K562 (cell line): ENCODE measurements around the gene GNAL. TPM values are rescaled to one million over a fixed set of nuclear protein-coding genes. Genes with fewer than 3 reads are reported as not detected.
A peak's percentile ranks its signal among the peaks of the same experiment; 100 is the strongest.

Source experiments
- CBX8 ChIP-seq: fragments of 200-600 bp; sonication (generic); IDR thresholded peaks from 2 replicates; pipeline ENCODE4 v1.6.1; 2012; ENCODE audit warnings: borderline replicate concordance, mixed run types, low read depth, mild to moderate bottlenecking, moderate library complexity, mixed read lengths, low read length, control low read depth, inconsistent platforms; ENCODE audit not compliant: poor library complexity, severe bottlenecking; ENCODE audit errors: extremely low read depth
- CREB3L1 ChIP-seq: fragments of 450-650 bp; IDR thresholded peaks from 2 replicates; pipeline ENCODE4 v1.6.1; 2014; ENCODE audit warnings: low read depth, mild to moderate bottlenecking, moderate library complexity, borderline replicate concordance
- ELF2 ChIP-seq: fragments of 250-450 bp; sonication (Bioruptor Pico); IDR thresholded peaks from 2 replicates; pipeline ENCODE4 v1.5.0; 2021; ENCODE audit warnings: mild to moderate bottlenecking
- ERF ChIP-seq: fragments of 450-650 bp; formaldehyde crosslinking; IDR thresholded peaks from 2 replicates; pipeline ENCODE4 v1.4.0; 2020; ENCODE audit warnings: mild to moderate bottlenecking, mixed read lengths
- ETS1 ChIP-seq: conservative IDR thresholded peaks from 2 replicates; pipeline ENCODE4 v1.6.1; 2011; ENCODE audit warnings: low read depth, mild to moderate bottlenecking, low read length; ENCODE audit not compliant: control insufficient read depth
- FUS ChIP-seq: fragments of 200-400 bp; formaldehyde crosslinking; optimal IDR thresholded peaks from 2 replicates; pipeline ENCODE3; 2017; ENCODE audit warnings: low read depth, low read length
- HDAC6 ChIP-seq: IDR thresholded peaks from 2 replicates; pipeline ENCODE4 v1.6.1; 2012; ENCODE audit warnings: low read depth, mild to moderate bottlenecking, control low read depth, inconsistent platforms, low read length, moderate library complexity
- HMG20A ChIP-seq: fragments of 450-650 bp; formaldehyde crosslinking; conservative IDR thresholded peaks from 2 replicates; pipeline ENCODE4 v1.4.0; 2020; ENCODE audit warnings: mild to moderate bottlenecking, mixed read lengths
- HMGXB4 ChIP-seq: sonication (generic); formaldehyde crosslinking; IDR thresholded peaks from 2 replicates; pipeline ENCODE4 v1.8.1; 2023; ENCODE audit warnings: mild to moderate bottlenecking, missing genetic modification reagents
- KAT8 ChIP-seq: fragments of 450-650 bp; IDR thresholded peaks from 2 replicates; pipeline ENCODE4 v1.6.1; 2016; ENCODE audit warnings: low read depth, mild to moderate bottlenecking
- KLF10 ChIP-seq: fragments of 250-450 bp; sonication (Bioruptor Pico); IDR thresholded peaks from 2 replicates; pipeline ENCODE4 v1.6.1; 2021; ENCODE audit warnings: matching md5 sums
- KLF16 ChIP-seq: IDR thresholded peaks from 2 replicates; pipeline ENCODE4 v1.6.1; 2016; ENCODE audit warnings: antibody characterized with exemption
- LCOR ChIP-seq: sonication (generic); formaldehyde crosslinking; IDR thresholded peaks from 2 replicates; pipeline ENCODE4 v1.8.0; 2022; ENCODE audit warnings: mild to moderate bottlenecking, missing genetic modification reagents
- NFXL1 ChIP-seq: fragments of 450-650 bp; formaldehyde crosslinking; IDR thresholded peaks from 2 replicates; pipeline ENCODE4 v1.4.0; 2021; ENCODE audit warnings: mild to moderate bottlenecking
- YY1 ChIP-seq, 3 experiments: IDR thresholded peaks; 2 replicates each; pipeline ENCODE4 v1.6.1; 2011; ENCODE audit warnings: low read length in 2 of 3, mild to moderate bottlenecking in 2 of 3, moderate library complexity in 2 of 3, borderline replicate concordance in 1 of 3, control low read depth in 1 of 3, low read depth in 1 of 3; ENCODE audit not compliant: insufficient read depth in 3 of 3, insufficient replicate concordance in 2 of 3, control insufficient read depth in 1 of 3, insufficient read length in 1 of 3; ENCODE audit errors: extremely low read depth in 1 of 3
- ZBED1 ChIP-seq: IDR thresholded peaks from 2 replicates; pipeline ENCODE4 v1.6.1; 2014
- ZBTB1 ChIP-seq: sonication (generic); formaldehyde crosslinking; IDR thresholded peaks from 2 replicates; pipeline ENCODE4 v1.8.1; 2023; ENCODE audit warnings: missing genetic modification reagents, low read depth, mild to moderate bottlenecking, borderline replicate concordance
- ZMIZ1 ChIP-seq, 2 experiments: fragments of 150-350 bp in 1 of 2; IDR thresholded peaks; 2 replicates each; pipeline ENCODE4 v1.6.1; 2012 to 2016; ENCODE audit warnings: low read depth in 2 of 2, low read length in 2 of 2, mild to moderate bottlenecking in 1 of 2, moderate library complexity in 1 of 2
- ZNF436 ChIP-seq: fragments of 250-450, 450-650 bp; sonication (Bioruptor Pico); formaldehyde crosslinking; IDR thresholded peaks from 2 replicates; pipeline ENCODE4 v1.7.0; 2020; ENCODE audit warnings: mild to moderate bottlenecking
- polyA plus RNA-seq, 8 experiments: library from polyadenylated mRNA; depleted of rRNA in 4 of 8; stranded (reverse) in 5 of 8; unstranded in 3 of 8; fragments of >200 nt; fragmentation: Nextera tagmentation in 2 of 8; fragmentation: Illumina TruSeq in 1 of 8; extraction: Ambion mirVana in 2 of 8; extraction: Trizol in 1 of 8; gene quantifications; 2 replicates each; pipeline versions ENCODE4 v1.2.1 to v1.2.3, GENCODE V29; 2011 to 2014; ENCODE audit warnings: inconsistent platforms in 1 of 8, missing spikeins in 1 of 8
- total RNA-seq, 7 experiments: library from RNA; depleted of rRNA in 6 of 7; stranded (reverse); fragments of >200 nt in 6 of 7; fragmentation: Illumina TruSeq in 2 of 7; extraction: Trizol in 2 of 7; gene quantifications; 2 replicates each; pipeline versions ENCODE4 v1.2.1 to v1.2.3, GENCODE V29; 2011 to 2021; ENCODE audit warnings: low replicate concordance in 1 of 7

The GNAL gene
- total and polyA plus RNA-seq, 9 of the 15 experiments (the other 6 are each of a cell fraction or from before 2014, with no cell fraction given): under 0.01 to 0.10 (median 0.01) TPM; not detected in 5

- TF ChIP-seq HDAC6: no peak
- no peak for TF ChIP-seq CBX8
- no peak for TF ChIP-seq KLF10 (CRISPR knock-in tag)
- no peak for TF ChIP-seq ZNF436
- TF ChIP-seq YY1 (IDR thresholded peaks at IDR 0.05; ENCODE audit: borderline replicate concordance in 1 of 3, control insufficient read depth in 1 of 3, extremely low read depth in 1 of 3, insufficient read depth in 3 of 3, insufficient read length in 1 of 3, insufficient replicate concordance in 2 of 3, low read depth in 1 of 3, low read length in 2 of 3): peak in 2 of 3 experiments; percentile 77 to 88
- peak; percentile 99 for TF ChIP-seq ELF2 (CRISPR knock-in tag)
- peak in 1 of 2 experiments; percentile 73; a peak in 2 of 4 replicates for TF ChIP-seq ZMIZ1 (IDR thresholded peaks at IDR 0.05; ENCODE audit: low read depth in 2 of 2, low read length in 2 of 2)
- no peak for TF ChIP-seq ZBTB1 (CRISPR knock-in tag)
- peak; percentile 71; the same call in 1 of the 2 replicates for TF ChIP-seq ERF (CRISPR knock-in tag)
- TF ChIP-seq NFXL1: no peak
- peak; percentile 72; the same call in 1 of the 2 replicates for TF ChIP-seq ETS1
- TF ChIP-seq HMG20A (CRISPR knock-in tag): no peak
- TF ChIP-seq FUS: no peak
- TF ChIP-seq KAT8: peak; percentile 64; the same call in 1 of the 2 replicates
- TF ChIP-seq ZBED1: 0 out of 2 replicates have a peak, but pooled peaks have one; percentile 12
- no peak for TF ChIP-seq KLF16
- 0 out of 2 replicates have a peak, but pooled peaks have one; percentile 56 for TF ChIP-seq LCOR (CRISPR knock-in tag)
- peak; percentile 79 for TF ChIP-seq HMGXB4 (CRISPR knock-in tag)
- TF ChIP-seq CREB3L1: peak; percentile 29; the same call in 1 of the 2 replicates
Measured at GRCh38 chr18:11851146-11851805, 162.2 kb downstream of the GNAL start, which contains the start of gene CHMP1B (continued).
